ENCODE measurements around the gene TRIP6. TPM values are rescaled to one million over a fixed set of nuclear protein-coding genes. Genes with fewer than 3 reads are reported as not detected.

TRIP6 gene, protein sequence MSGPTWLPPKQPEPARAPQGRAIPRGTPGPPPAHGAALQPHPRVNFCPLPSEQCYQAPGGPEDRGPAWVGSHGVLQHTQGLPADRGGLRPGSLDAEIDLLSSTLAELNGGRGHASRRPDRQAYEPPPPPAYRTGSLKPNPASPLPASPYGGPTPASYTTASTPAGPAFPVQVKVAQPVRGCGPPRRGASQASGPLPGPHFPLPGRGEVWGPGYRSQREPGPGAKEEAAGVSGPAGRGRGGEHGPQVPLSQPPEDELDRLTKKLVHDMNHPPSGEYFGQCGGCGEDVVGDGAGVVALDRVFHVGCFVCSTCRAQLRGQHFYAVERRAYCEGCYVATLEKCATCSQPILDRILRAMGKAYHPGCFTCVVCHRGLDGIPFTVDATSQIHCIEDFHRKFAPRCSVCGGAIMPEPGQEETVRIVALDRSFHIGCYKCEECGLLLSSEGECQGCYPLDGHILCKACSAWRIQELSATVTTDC
- total RNA-seq, result 73.4 TPM

GRCh38 chr7:100867040-100867775, at the start of gene TRIP6:
TSS of gene TRIP6 (plus strand) at chr7:100867387. CDS start at chr7:100867498, 111 bp downstream.

GRCh38 chr7:100827330-100828226, 39.6 kb upstream of the TRIP6 start, which contains the start of gene EPHB4:
TSS of gene EPHB4 (minus strand) at chr7:100827523. CDS start at chr7:100827030, 493 bp downstream.

GRCh38 chr7:100852048-100852872, 14.9 kb upstream of the TRIP6 start, which contains the start of gene SLC12A9:
TSS of gene SLC12A9 (plus strand) at chr7:100852713. CDS start at chr7:100854198, 1,485 bp downstream.

GRCh38 chr7:100874577-100875355, 7.6 kb downstream of the TRIP6 start, which contains the start of gene SRRT:
TSS of gene SRRT (plus strand) at chr7:100875103. CDS start at chr7:100875591, 488 bp downstream.

GRCh38 chr7:100888988-100889750, 22.0 kb downstream of the TRIP6 start, which contains the start of gene UFSP1:
TSS of gene UFSP1 (minus strand) at chr7:100889715. CDS start at chr7:100889271, 444 bp downstream.

DNA sequence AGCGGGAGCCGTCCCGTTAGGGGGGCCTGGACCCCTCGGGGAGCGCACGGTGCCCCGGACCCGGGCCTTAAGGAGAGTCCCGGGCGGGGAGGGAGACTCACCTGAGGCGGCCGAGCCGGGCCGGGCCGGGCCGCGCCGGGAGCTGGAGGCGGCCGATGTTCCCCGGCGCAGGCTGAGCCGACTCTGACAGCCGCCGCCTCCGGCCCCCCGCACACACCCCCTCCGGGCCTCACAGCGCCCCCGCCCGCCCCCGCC, 28.4 kb downstream of the TRIP6 start, which contains the start of gene ACHE:
Gene ACHE (minus strand): TSS at position 188 of the 255 bp plus-strand sequence. CDS start 1,656 bp downstream, outside the sequence.

Small RNA genes within 50 kb of the gene (small RNA-seq; reads per million reads assigned to genes)
- gene RN7SL549P (ENCODE audit: low replicate concordance), result not detected
- gene RN7SL750P (ENCODE audit: low replicate concordance), result not detected

Other genes starting within 250 kb of the TRIP6 start
- gene TFR2, start 225.8 kb upstream of the TRIP6 start, total RNA-seq, result 5.3 TPM
- gene ACTL6B, start 210.9 kb upstream of the TRIP6 start, total RNA-seq, result not detected
- gene GNB2, start 193.6 kb upstream of the TRIP6 start, total RNA-seq, result 209 TPM
- gene GIGYF1, start 173.1 kb upstream of the TRIP6 start, total RNA-seq, result 36.3 TPM
- 46.1 TPM for gene POP7, start 161.3 kb upstream of the TRIP6 start, total RNA-seq
- not detected for gene EPO, start 146.9 kb upstream of the TRIP6 start, total RNA-seq
- not detected for gene ZAN, start 133.8 kb upstream of the TRIP6 start, total RNA-seq
- 91.7 TPM for gene EPHB4, start 39.9 kb upstream of the TRIP6 start, total RNA-seq
- 25.4 TPM for gene SLC12A9, start 14.7 kb upstream of the TRIP6 start, total RNA-seq
- 81.9 TPM for gene SRRT, start 7.7 kb downstream of the TRIP6 start, total RNA-seq
- 4.5 TPM for gene UFSP1, start 22.3 kb downstream of the TRIP6 start, total RNA-seq
- 25.6 TPM for gene ACHE, start 28.5 kb downstream of the TRIP6 start, total RNA-seq
- gene MUC3A, start 82.1 kb downstream of the TRIP6 start, total RNA-seq, result 0.35 TPM
- not detected for gene MUC12, start 102.2 kb downstream of the TRIP6 start, total RNA-seq
- under 0.01 TPM for gene MUC17, start 152.7 kb downstream of the TRIP6 start, total RNA-seq
- gene TRIM56, start 218.1 kb downstream of the TRIP6 start, total RNA-seq, result 16.9 TPM

All from metanephros (tissue), 2 donors.